H1 (cell line): ENCODE data around the gene MROH2A. TPM values are rescaled to one million over a fixed set of nuclear protein-coding genes. Genes with fewer than 3 reads are reported as not detected.
A peak's percentile ranks its signal among the peaks of the same experiment; 100 is the strongest.

Experiments
- CTCF ChIA-PET: fragments of 300-600 bp; sonication (Branson Sonifier 250); formaldehyde crosslinking; loops from one replicate; lab custom pipeline; 2021; ENCODE audit not compliant: partially characterized antibody; lab: Charles Lee
- POLR2A ChIA-PET: fragments of 300-600 bp; sonication (Branson Sonifier 250); formaldehyde crosslinking; loops from one replicate; lab custom pipeline; 2021; ENCODE audit warnings: inconsistent platforms; ENCODE audit not compliant: partially characterized antibody; lab: Charles Lee
- DNase-seq, 2 experiments: peaks; one replicate each; pipeline versions ENCODE4 v3.0.0 to v3.0.0-alpha.2; 2010 to 2022; ENCODE audit warnings: low spot score in 2 of 2, low read depth in 1 of 2, mixed read lengths in 1 of 2
- FAIRE-seq: peaks from 2 replicates; lab custom pipeline; 2011; peaks lifted over from hg19 to GRCh38; lab: Jason Lieb, UNC
- H2AFZ ChIP-seq: 2 replicates; pipeline ENCODE4 v1.8.1; 2012; ENCODE audit warnings: low read length, inconsistent platforms
- H2AK5ac ChIP-seq: 2 replicates; pipeline ENCODE4 v1.6.1; 2013; ENCODE audit warnings: low read depth, low read length
- H2BK120ac ChIP-seq: replicated peaks from 2 replicates; pipeline ENCODE3; 2013; ENCODE audit warnings: low read depth, low read length, inconsistent platforms
- H2BK12ac ChIP-seq: 2 replicates; pipeline ENCODE4 v1.6.1; 2013; ENCODE audit warnings: low read depth, low read length
- H2BK15ac ChIP-seq: 2 replicates; pipeline ENCODE4 v1.6.1; 2013; ENCODE audit warnings: low read length
- H2BK20ac ChIP-seq: 2 replicates; pipeline ENCODE4 v1.6.1; 2013; ENCODE audit warnings: low read length
- H2BK5ac ChIP-seq: 2 replicates; pipeline ENCODE4 v1.6.1; 2013; ENCODE audit warnings: low read depth, low read length
- H3K14ac ChIP-seq: 2 replicates; pipeline ENCODE4 v1.6.1; 2013; ENCODE audit warnings: inconsistent platforms; ENCODE audit not compliant: insufficient read length
- H3K18ac ChIP-seq: 2 replicates; pipeline ENCODE4 v1.6.1; 2013; ENCODE audit warnings: low read length; ENCODE audit errors: extremely low read depth
- H3K23ac ChIP-seq: 2 replicates; pipeline ENCODE4 v1.6.1; 2013; ENCODE audit warnings: inconsistent platforms; ENCODE audit not compliant: insufficient read length
- H3K23me2 ChIP-seq: 2 replicates; pipeline ENCODE4 v1.6.1; 2013; ENCODE audit warnings: low read depth, low read length
- H3K27ac ChIP-seq: 2 replicates; pipeline ENCODE4 v1.6.1; 2011; ENCODE audit warnings: low read depth, low read length, inconsistent platforms
- H3K27me3 ChIP-seq, 4 experiments: replicated peaks in 1 of 4; 1 replicate in 1 of 4; 2 replicates in 3 of 4; pipeline versions ENCODE4 v1.6.1 to v1.8.1; 2011 to 2013; ENCODE audit warnings: low read length in 3 of 4, mild to moderate bottlenecking in 3 of 4, inconsistent platforms in 2 of 4, mixed read lengths in 2 of 4, moderate library complexity in 1 of 4; ENCODE audit not compliant: control insufficient read depth in 3 of 4, insufficient read depth in 3 of 4; ENCODE audit errors: extremely low read depth in 1 of 4
- H3K36me3 ChIP-seq, 4 experiments: 2 replicates each; pipeline versions ENCODE4 v1.6.1 to v1.8.1; 2011 to 2013; ENCODE audit warnings: mild to moderate bottlenecking in 4 of 4, low read length in 3 of 4, moderate library complexity in 2 of 4, control low read depth in 1 of 4, inconsistent platforms in 1 of 4; ENCODE audit not compliant: insufficient read depth in 4 of 4, control insufficient read depth in 2 of 4
- H3K4ac ChIP-seq: replicated peaks from 2 replicates; pipeline ENCODE3; 2013; ENCODE audit warnings: low read length, low read depth, mixed read lengths, inconsistent platforms; ENCODE audit not compliant: insufficient read length
- H3K4me1 ChIP-seq, 4 experiments: replicated peaks in 1 of 4; 1 replicate in 1 of 4; 2 replicates in 3 of 4; pipeline versions ENCODE4 v1.6.1 to v1.8.1; 2011 to 2013; ENCODE audit warnings: low read length in 3 of 4, inconsistent platforms in 2 of 4, mixed read lengths in 1 of 4; ENCODE audit not compliant: insufficient read depth in 4 of 4, control insufficient read depth in 3 of 4
- H3K4me2 ChIP-seq, 2 experiments: 2 replicates each; pipeline versions ENCODE4 v1.6.1 to v1.8.1; 2011 to 2013; ENCODE audit warnings: low read depth in 2 of 2, low read length in 2 of 2, control low read depth in 1 of 2, inconsistent platforms in 1 of 2, mild to moderate bottlenecking in 1 of 2; ENCODE audit not compliant: insufficient read depth in 1 of 2
- H3K4me3 ChIP-seq, 4 experiments: fragments of 200-600, 300-600 bp in 1 of 4; sonication (generic), shearing (Covaris generic), sonication (Bioruptor Twin) in 1 of 4; 2 replicates each; pipeline versions ENCODE4 v1.5.1 to v1.8.1; 2011 to 2016; ENCODE audit warnings: low read length in 4 of 4, low read depth in 3 of 4, control low read depth in 2 of 4, inconsistent platforms in 2 of 4, mild to moderate bottlenecking in 2 of 4, mixed read lengths in 1 of 4, moderate library complexity in 1 of 4; ENCODE audit not compliant: insufficient read depth in 2 of 4; ENCODE audit errors: extremely low read depth in 1 of 4
- H3K56ac ChIP-seq: replicated peaks from 2 replicates; pipeline ENCODE3; 2013; ENCODE audit warnings: low read depth, mild to moderate bottlenecking, mixed read lengths, low read length, inconsistent platforms; ENCODE audit not compliant: insufficient read length
- H3K79me1 ChIP-seq: 2 replicates; pipeline ENCODE4 v1.6.1; 2013; ENCODE audit warnings: low read depth, low read length, control low read depth
- H3K79me2 ChIP-seq, 2 experiments: 2 replicates each; pipeline versions ENCODE4 v1.6.1 to v1.8.1; 2012 to 2013; ENCODE audit warnings: low read length in 2 of 2, mild to moderate bottlenecking in 2 of 2, inconsistent platforms in 1 of 2; ENCODE audit not compliant: insufficient read depth in 2 of 2, control insufficient read depth in 1 of 2
- H3K9ac ChIP-seq, 4 experiments: replicated peaks in 1 of 4; 1 replicate in 1 of 4; 2 replicates in 3 of 4; pipeline versions ENCODE4 v1.6.1 to v1.8.1; 2011 to 2013; ENCODE audit warnings: low read depth in 3 of 4, low read length in 3 of 4, control low read depth in 2 of 4, mild to moderate bottlenecking in 2 of 4, moderate library complexity in 2 of 4, inconsistent platforms in 1 of 4; ENCODE audit errors: extremely low read depth in 1 of 4
- H3K9me3 ChIP-seq, 2 experiments: 2 replicates each; pipeline versions ENCODE4 v1.6.1 to v1.8.1; 2012 to 2013; ENCODE audit warnings: mild to moderate bottlenecking in 2 of 2, moderate library complexity in 2 of 2, control low read depth in 1 of 2, inconsistent platforms in 1 of 2, low read depth in 1 of 2, low read length in 1 of 2, mixed read lengths in 1 of 2; ENCODE audit not compliant: insufficient read depth in 2 of 2
- H4K20me1 ChIP-seq, 2 experiments: replicated peaks in 1 of 2; 2 replicates each; pipeline versions ENCODE3 to v1.8.1; 2011 to 2013; ENCODE audit warnings: inconsistent platforms in 2 of 2, low read length in 2 of 2, mild to moderate bottlenecking in 1 of 2; ENCODE audit not compliant: insufficient read depth in 2 of 2, control insufficient read depth in 1 of 2
- H4K5ac ChIP-seq: 2 replicates; pipeline ENCODE4 v1.6.1; 2013; ENCODE audit warnings: low read length, low read depth, mixed read lengths, inconsistent platforms; ENCODE audit not compliant: insufficient read length
- H4K8ac ChIP-seq: 2 replicates; pipeline ENCODE4 v1.8.0; 2013; ENCODE audit warnings: mild to moderate bottlenecking, moderate library complexity, low read length, inconsistent platforms; ENCODE audit not compliant: insufficient read depth; ENCODE audit errors: extremely low read depth
- H4K91ac ChIP-seq: replicated peaks from 2 replicates; pipeline ENCODE3; 2013; ENCODE audit warnings: low read length, mixed read lengths, inconsistent platforms; ENCODE audit not compliant: insufficient read length
- GABPA ChIP-seq: IDR thresholded peaks from 2 replicates; pipeline ENCODE4 v1.6.1; 2011; ENCODE audit warnings: mild to moderate bottlenecking, low read length, moderate library complexity, borderline replicate concordance; ENCODE audit not compliant: insufficient read depth
- SUZ12 ChIP-seq: fragments of 200-600 bp; sonication (generic); IDR thresholded peaks from 2 replicates; pipeline ENCODE4 v1.6.1; 2012; ENCODE audit warnings: mild to moderate bottlenecking, inconsistent platforms, low read length, moderate library complexity, mixed read lengths
- TEAD4 ChIP-seq: IDR thresholded peaks from 2 replicates; pipeline ENCODE4 v1.6.1; 2012; ENCODE audit warnings: low read depth, low read length, inconsistent platforms, mixed read lengths
- WGBS, 2 experiments: shearing (Covaris generic) in 1 of 2; methylation state at CpG; one replicate each; pipeline versions ENCODE4 v1.1.6 to v1.1.7; 2013 to 2015; ENCODE audit warnings: low lambda C conversion rate in 2 of 2, mixed read lengths in 2 of 2, inconsistent platforms in 1 of 2, low coverage in 1 of 2, missing lambda C conversion rate in 1 of 2; ENCODE audit not compliant: insufficient replicate concordance in 2 of 2, insufficient coverage in 1 of 2, insufficient read length in 1 of 2; ENCODE audit errors: extremely low coverage in 1 of 2, missing lambda C conversion rate in 1 of 2; 5-methylcytosine and 5-hydroxymethylcytosine counted together
- polyA plus RNA-seq, 7 experiments: library from polyadenylated mRNA; depleted of rRNA in 3 of 7; stranded (reverse) in 5 of 7; unstranded in 2 of 7; fragments of >200 nt in 5 of 7; fragments of 200-250 nt in 2 of 7; gene quantifications; 1 replicate in 5 of 7; 2 replicates in 1 of 7; 4 replicates in 1 of 7; pipeline versions ENCODE4 v1.2.1 to v1.2.3, GENCODE V29; 2011 to 2013; ENCODE audit warnings: missing spikeins in 2 of 7, mixed read lengths in 2 of 7
- total RNA-seq: library from RNA; stranded (reverse); fragmentation: NEBNext Ultra II Directional; extraction: Animal tissue kit (Norgen Biotek cat#: 25700); gene quantifications from 2 replicates; pipeline ENCODE4 v1.2.1, GENCODE V29; 2021
- TF ChIP-seq, protein P1 (sequence below): IDR thresholded peaks from 2 replicates; pipeline ENCODE4 v1.6.1; 2011; ENCODE audit warnings: low read length, improper control_type of control experiment
- TF ChIP-seq, protein P2 (sequence below), 3 experiments: IDR thresholded peaks; 1 replicate in 2 of 3; 2 replicates in 1 of 3; pipeline versions ENCODE4 v1.5.1 to v1.6.1; 2011; ENCODE audit warnings: low read length in 3 of 3, mild to moderate bottlenecking in 3 of 3, inconsistent platforms in 2 of 3, low read depth in 1 of 3, moderate library complexity in 1 of 3; ENCODE audit not compliant: insufficient read depth in 1 of 3; ENCODE audit errors: control extremely low read depth in 1 of 3

Gene MROH2A
- total and polyA plus RNA-seq, 2 of the 8 experiments (the other 6 are each of a cell fraction or from before 2014, with no cell fraction given), result not detected

DNA sequence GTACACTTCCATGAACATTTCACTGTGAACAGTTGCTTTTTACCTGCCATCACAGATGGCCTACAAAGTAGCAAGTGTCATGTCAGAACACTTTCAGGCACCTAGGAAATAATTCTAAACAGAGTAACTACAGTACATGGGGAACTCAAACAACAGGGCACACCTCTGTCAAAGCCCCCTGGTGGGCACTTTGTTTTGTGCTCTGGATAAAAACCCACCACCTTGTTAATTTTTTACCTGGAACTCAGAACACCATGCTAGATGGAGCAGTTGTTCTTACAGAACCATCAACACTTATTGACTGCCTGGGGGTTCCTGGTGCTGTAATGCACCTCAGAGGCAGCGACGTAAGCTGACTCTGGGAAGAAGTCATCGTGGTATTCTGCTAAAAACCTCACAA is 87.7 kb downstream of the MROH2A start:
- Histone ChIP-seq H3K9ac (no peak overlapping the region), H3K36me3 (peaks cover 0 to 15% (median 3%) of the 10 kb centered on the region in 4 experiments; a peak in 3 of 8 replicates), H3K4me2 (peak overlapping the region in 1 of 2 experiments; percentile 29; a peak in 1 of 4 replicates), H3K18ac (no peak overlapping the region), H2BK15ac (no peak overlapping the region), H4K5ac (no peak overlapping the region), H3K14ac (no peak overlapping the region), H4K20me1 (no peaks in the 10 kb centered on the region), H3K23me2 (peaks cover 3% of the 10 kb centered on the region), H2BK5ac (no peak overlapping the region), H3K79me1 (no peaks in the 10 kb centered on the region), H2BK12ac (no peak overlapping the region), H3K79me2 (no peaks in the 10 kb centered on the region), H3K27ac (no peak overlapping the region), H3K9me3 (no peaks in the 10 kb centered on the region; a peak in 1 of 4 replicates), H2BK20ac (no peak overlapping the region), H2AK5ac (no peak overlapping the region), H3K4me3 (peak overlapping the region in 1 of 4 experiments; percentile 11; a peak in 1 of 8 replicates), H3K56ac (no peak overlapping the region), H3K27me3 (no peaks in the 10 kb centered on the region), H3K4ac (no peak overlapping the region), H2AFZ (no peak overlapping the region), H3K23ac (no peak overlapping the region), H3K4me1 (peaks cover 0 to 5% (median 0%) of the 10 kb centered on the region in 4 experiments; a peak in 1 of 7 replicates), H4K91ac (no peak overlapping the region), H2BK120ac (no peak overlapping the region), H4K8ac (no peak overlapping the region)
- ChIA-PET POLR2A (interaction anchor here (1.0 kb wide), 2 partner anchors 10 to 11 kb away, joined by 3 to 4 read pairs; partner anchors contain the start of gene HJURP), CTCF (interaction anchor here (1.1 to 3.2 kb wide), 3 partner anchors 9 to 409 kb away, joined by 4 to 24 read pairs (median 4); no protein-coding TSS in a partner anchor)
- DNase-seq, result no peak
- TF ChIP-seq GABPA, result no peak
- TF ChIP-seq, protein P1, sequence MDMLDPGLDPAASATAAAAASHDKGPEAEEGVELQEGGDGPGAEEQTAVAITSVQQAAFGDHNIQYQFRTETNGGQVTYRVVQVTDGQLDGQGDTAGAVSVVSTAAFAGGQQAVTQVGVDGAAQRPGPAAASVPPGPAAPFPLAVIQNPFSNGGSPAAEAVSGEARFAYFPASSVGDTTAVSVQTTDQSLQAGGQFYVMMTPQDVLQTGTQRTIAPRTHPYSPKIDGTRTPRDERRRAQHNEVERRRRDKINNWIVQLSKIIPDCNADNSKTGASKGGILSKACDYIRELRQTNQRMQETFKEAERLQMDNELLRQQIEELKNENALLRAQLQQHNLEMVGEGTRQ, result no peak
- no peak for TF ChIP-seq SUZ12
- no peak for TF ChIP-seq TEAD4
- TF ChIP-seq, protein P2, sequence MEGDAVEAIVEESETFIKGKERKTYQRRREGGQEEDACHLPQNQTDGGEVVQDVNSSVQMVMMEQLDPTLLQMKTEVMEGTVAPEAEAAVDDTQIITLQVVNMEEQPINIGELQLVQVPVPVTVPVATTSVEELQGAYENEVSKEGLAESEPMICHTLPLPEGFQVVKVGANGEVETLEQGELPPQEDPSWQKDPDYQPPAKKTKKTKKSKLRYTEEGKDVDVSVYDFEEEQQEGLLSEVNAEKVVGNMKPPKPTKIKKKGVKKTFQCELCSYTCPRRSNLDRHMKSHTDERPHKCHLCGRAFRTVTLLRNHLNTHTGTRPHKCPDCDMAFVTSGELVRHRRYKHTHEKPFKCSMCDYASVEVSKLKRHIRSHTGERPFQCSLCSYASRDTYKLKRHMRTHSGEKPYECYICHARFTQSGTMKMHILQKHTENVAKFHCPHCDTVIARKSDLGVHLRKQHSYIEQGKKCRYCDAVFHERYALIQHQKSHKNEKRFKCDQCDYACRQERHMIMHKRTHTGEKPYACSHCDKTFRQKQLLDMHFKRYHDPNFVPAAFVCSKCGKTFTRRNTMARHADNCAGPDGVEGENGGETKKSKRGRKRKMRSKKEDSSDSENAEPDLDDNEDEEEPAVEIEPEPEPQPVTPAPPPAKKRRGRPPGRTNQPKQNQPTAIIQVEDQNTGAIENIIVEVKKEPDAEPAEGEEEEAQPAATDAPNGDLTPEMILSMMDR (IDR thresholded peaks at IDR 0.05; ENCODE audit: control extremely low read depth in 1 of 3, insufficient read depth in 1 of 3, low read depth in 1 of 3, low read length in 3 of 3), result peak in 2 of 3 experiments; percentile 27 to 38; a peak in 2 of 4 replicates
- FAIRE-seq, result no peak
- 94% methylated on average over 3 of the region's 3 CpGs; no CpG with 5 or more reads in 1 of the 2 experiments for WGBS, 2 experiments
